HL-60/S4 treated with retinoic acid at 250 ng/mL for 4 days and 3 days (cell line): ENCODE results near the gene ADAMTS14.
"Not testable (repeated sequence)": the region's sequence is repeated elsewhere in the genome, so short reads cannot be mapped to it uniquely, and the experiment has no call there.

Source experiments
- in situ Hi-C: fragments of 300-500 bp; cut with MboI; formaldehyde crosslinking; loops from 2 replicates; pipeline ENCODE4 v1.7.0; 2022; ENCODE audit warnings: low sequenced_read_pairs

ADAMTS14 gene

GRCh38 chr10:70672165-70673042 lies at the start of gene ADAMTS14:
Gene ADAMTS14 (plus strand): TSS chr10:70672506. CDS start chr10:70672803, 297 bp downstream.
- in situ Hi-C loops = no loop called here

- in situ Hi-C loops = no loop called here
Measured at GRCh38 chr10:70622541-70622940, 49.8 kb upstream of the ADAMTS14 start.

DNA sequence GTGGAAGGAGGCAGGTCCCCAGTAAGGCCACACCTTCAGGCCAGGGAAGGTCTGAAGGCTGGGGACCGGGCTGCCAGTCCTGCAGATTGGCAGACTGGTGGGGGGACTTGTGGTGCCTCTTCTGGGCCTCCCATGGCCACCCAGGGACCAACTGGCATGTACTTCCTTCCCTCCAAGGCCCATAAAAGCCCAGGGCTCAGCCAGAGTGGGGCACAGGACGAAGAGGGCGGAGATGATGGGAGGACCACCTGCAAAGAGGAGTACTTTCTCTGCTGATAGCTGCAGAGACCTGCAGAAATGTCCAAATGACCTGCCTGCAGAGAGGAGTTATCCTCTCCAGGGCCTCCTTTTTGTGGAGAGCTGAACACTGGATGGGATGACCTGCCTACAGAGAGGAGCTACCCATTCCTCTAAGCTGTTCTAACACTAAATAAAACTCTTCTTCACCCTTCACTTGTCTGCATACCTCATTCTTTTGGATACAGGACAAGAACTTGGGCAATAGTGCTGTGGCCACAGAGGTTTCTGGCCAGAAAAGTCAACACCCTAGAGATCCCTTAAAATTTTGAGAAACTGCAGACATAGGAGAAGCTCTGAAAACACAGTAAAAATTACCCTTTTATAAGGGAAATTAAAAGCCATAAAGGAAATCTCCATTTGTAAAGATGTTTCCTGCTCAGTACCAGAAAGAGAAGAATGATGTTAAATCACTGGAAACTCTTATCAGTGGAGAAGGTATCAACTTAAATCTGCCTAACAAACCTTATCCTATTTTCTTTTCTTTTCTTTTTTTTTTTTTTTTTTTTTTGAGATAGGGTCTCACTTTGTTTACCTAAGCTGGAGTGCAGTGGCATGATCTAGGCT lies 49.1 kb upstream of the ADAMTS14 start:
- in situ Hi-C loops = no loop called here

GRCh38 chr10:70626056-70626455 lies 46.2 kb upstream of the ADAMTS14 start:
- in situ Hi-C loops = no loop called here

- in situ Hi-C loops = no loop called here
Measured at GRCh38 chr10:70629338-70629737, 43.0 kb upstream of the ADAMTS14 start.

GRCh38 chr10:70631735-70632134 lies 40.6 kb upstream of the ADAMTS14 start:
- in situ Hi-C loops = not testable (repeated sequence)

- in situ Hi-C loops = no loop called here
Measured at GRCh38 chr10:70634011-70634410, 38.3 kb upstream of the ADAMTS14 start.

GRCh38 chr10:70634515-70634914 lies 37.8 kb upstream of the ADAMTS14 start:
- in situ Hi-C loops = not testable (repeated sequence)

- in situ Hi-C loops = not testable (repeated sequence)
Measured at GRCh38 chr10:70639640-70640383, 32.5 kb upstream of the ADAMTS14 start.

DNA sequence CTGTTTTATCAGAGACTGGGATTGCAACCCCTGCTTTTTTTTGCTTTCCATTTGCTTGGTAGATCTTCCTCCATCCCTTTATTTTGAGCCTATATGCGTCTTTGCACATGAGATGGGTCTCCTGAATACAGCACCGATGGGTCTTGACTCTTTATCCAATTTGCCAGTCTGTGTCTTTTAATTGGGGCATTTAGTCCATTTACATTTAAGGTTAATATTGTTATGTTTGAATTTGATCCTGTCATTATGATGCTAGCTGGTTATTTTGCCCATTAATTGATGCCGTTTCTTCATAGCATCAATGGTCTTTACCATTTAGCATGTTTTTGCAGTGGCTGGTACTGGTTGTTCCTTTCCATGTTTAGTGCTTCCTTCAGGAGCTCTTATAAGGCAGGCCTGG lies 29.0 kb upstream of the ADAMTS14 start:
- in situ Hi-C loops = not testable (repeated sequence)

GRCh38 chr10:70644959-70645358 lies 27.3 kb upstream of the ADAMTS14 start:
- in situ Hi-C loops = not testable (repeated sequence)

GRCh38 chr10:70647086-70647485 lies 25.2 kb upstream of the ADAMTS14 start:
- in situ Hi-C loops = no loop called here

DNA sequence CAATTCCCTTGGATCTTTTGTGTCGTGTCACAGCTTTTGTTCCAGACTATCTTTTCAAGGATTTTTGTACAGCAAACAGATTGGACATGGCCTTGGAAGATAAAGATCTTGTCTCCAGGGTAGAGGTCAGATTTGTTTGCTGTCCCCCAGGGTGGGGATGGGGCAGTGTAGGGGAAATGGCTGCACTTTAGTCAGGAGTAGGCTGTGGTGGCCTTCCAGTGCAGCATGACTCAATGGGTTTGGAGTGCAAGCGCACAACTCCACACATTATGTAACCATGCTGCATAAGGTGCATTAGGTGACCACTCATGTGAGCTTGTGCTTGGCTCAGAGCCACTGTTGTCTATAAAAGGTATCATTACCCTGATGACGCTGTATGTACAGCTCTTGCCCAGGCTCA lies 23.9 kb upstream of the ADAMTS14 start:
- in situ Hi-C loops = no loop called here

DNA sequence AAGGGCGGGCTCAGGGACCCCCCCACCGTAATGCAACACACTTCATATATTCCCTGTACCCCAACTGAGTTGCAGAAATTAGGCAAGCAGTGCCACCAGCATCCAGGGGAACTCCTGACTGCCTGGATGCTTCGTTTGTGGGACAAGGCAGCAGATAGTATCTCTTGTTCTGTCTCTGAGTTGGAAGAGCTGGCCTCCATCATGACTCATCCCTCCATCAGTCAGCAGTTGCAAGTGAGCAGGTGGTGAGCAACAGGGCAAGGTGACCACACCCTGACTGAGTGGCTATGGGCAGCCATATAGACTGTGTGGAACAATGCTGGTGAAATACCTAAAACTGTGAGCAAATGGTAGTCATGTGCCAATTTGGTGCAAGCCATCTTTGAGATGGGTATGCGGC lies 22.8 kb upstream of the ADAMTS14 start:
- in situ Hi-C loops = no loop called here

DNA sequence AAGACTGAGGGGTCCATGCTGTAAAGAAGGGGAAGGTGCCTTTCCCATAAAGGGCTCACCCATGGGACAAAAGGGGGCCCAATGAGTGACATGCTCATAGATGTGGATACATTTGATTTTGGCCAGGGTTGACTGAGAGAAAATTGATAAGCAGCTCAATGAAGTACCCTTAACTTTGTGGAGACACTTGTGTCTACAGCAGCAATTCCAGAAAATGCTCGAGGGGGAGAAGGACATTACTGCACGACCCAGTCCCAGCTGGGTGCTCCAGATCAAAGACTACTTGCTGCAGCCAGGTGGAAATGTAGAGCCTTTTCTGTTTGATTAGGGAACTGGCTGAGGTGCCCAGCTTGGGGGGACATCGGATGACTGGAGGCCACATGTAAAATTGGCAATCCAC lies 22.2 kb upstream of the ADAMTS14 start:
- in situ Hi-C loops = no loop called here

DNA sequence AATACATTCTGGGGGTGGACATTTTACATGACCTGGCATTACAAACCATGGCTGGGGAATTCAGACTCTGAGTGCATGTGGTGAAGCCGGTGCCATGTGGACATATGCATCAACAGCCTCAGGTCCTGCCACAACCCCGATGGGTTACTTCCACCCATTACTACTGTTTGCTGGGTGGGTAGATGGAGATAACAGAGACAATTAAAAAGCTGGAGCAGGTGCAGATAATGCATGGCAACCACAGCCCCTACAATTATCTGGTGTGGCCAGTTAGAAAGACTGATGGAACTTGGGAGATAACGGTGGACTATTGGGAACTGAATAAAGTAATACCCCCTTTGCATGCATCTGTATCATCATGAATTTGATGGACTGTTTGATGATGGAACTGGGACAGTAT lies 21.6 kb upstream of the ADAMTS14 start:
- in situ Hi-C loops = no loop called here

- in situ Hi-C loops = no loop called here
Measured at GRCh38 chr10:70651661-70652060, 20.6 kb upstream of the ADAMTS14 start.

DNA sequence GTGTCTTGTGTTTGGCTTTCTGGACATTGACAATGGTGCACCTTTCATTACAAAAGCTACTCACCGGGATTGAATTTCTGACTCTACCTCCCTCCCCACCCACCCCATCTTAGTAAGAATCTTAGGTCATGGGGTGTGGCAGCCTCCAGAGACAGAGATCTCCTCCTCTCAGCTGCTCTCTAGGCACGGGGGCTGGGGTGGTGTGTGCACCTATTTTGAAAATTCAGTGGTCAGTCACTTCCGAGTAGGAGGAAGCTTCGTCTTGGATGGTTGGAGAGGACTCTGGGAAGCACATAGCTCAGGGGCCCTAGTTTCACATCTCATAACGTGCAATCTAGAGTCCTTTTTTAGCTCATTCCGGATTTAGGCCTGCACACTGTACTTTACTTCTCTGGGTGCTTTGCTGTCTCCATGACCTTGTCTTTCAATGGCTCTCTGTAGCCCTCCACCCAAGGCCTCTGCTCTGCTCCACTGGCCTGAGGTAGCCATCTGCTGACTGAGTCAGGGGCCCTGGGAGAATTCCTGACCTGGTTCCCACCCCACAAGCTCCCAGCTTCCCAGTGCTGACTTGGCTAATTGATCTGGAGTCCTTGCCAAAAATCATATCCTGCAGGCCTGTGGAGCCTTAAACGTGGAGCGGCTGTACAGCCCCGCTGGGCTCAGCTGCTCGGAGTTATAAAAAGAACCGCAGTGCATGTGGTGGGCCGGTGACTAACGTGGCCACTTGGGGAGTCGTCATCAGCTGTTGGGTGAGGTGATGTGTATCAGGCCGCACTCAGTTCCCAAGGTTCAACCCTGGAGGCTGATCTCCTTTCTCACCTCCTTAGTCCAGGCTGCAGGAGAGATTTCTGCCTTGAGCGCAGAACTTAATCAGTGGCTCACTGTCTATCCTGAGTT lies 19.3 kb upstream of the ADAMTS14 start:
- in situ Hi-C loops = no loop called here

GRCh38 chr10:70655316-70655715 lies 17.0 kb upstream of the ADAMTS14 start:
- in situ Hi-C loops = no loop called here

- in situ Hi-C loops = no loop called here
Measured at GRCh38 chr10:70656489-70656888, 15.8 kb upstream of the ADAMTS14 start.
